ENCODE measurements around the gene ITSN1. TPM values are rescaled to one million over a fixed set of nuclear protein-coding genes. Genes with fewer than 3 reads are reported as not detected.

ITSN1 gene
- total and polyA plus RNA-seq, 2 experiments from 2014 or later = 77.9 to 95.7 TPM

GRCh38 chr21:33677450-33677849 lies 35.1 kb downstream of the ITSN1 start:
- peaks cover 99% of the 10 kb centered on the region for H3K79me2 ChIP-seq (replicated peaks; ENCODE audit: insufficient read depth)
- no peak overlapping the region for H3K4me2 ChIP-seq

DNA sequence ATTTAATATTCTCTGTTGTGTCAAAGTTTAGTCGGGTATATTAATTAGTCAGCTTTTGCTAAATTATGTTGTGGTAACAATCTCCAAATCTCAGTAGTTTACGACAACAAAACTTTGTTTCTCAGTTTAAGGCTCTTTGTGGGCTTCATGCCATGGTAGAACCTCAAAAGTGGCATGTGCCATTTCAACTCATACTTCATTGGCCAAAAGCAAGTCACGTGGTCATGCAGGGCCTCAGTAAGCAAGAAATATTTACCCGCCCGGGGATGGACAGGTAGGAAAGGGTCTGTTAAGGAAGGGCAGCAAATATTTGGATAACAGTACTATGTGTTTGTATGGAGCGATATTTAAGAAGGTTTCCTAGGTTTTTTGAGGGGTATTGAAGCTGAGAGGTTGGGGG lies 38.6 kb downstream of the ITSN1 start:
- Histone ChIP-seq H4K20me1 (replicated peaks; ENCODE audit: insufficient read depth) (no peaks in the 10 kb centered on the region; the same call in 1 of the 2 replicates), H3F3A (replicated peaks; ENCODE audit: low read depth) (no peaks in the 10 kb centered on the region), H3K4me3 (no peak overlapping the region), H3K79me2 (replicated peaks; ENCODE audit: insufficient read depth) (peaks cover 84% of the 10 kb centered on the region), H3K9me2 (ENCODE audit: insufficient read depth) (no peaks in the 10 kb centered on the region), H3K27ac (ENCODE audit: low read depth) (no peak overlapping the region), H2AFZ (no peak overlapping the region), H3K4me1 (ENCODE audit: insufficient read depth) (peaks cover 32% of the 10 kb centered on the region), H3K27me3 (ENCODE audit: insufficient read depth) (no peaks in the 10 kb centered on the region), H3K36me3 (ENCODE audit: insufficient read depth) (no peaks in the 10 kb centered on the region), H3K4me2 (no peak overlapping the region)
- H3K36me3 Mint-ChIP-seq (ENCODE audit: low read depth) = peaks cover 10% of the 10 kb centered on the region; the same call in 2 of the 3 replicates
- H3K9me3 Mint-ChIP-seq = no peaks in the 10 kb centered on the region
- H3K27me3 Mint-ChIP-seq (ENCODE audit: insufficient read depth, low read depth, poor library complexity) = peaks cover 2% of the 10 kb centered on the region
- no peak for DNase-seq (ENCODE audit: low spot score)
- TF ChIP-seq CTCF (conservative IDR thresholded peaks at IDR 0.05; ENCODE audit: low read depth in 2 of 2) (no peak), ZNF114 (CRISPR knock-in tag; IDR thresholded peaks at IDR 0.05) (no peak), STAT1 (IDR thresholded peaks at IDR 0.05; ENCODE audit: unreplicated experiment) (no peak), JUNB (IDR thresholded peaks at IDR 0.05; ENCODE audit: unreplicated experiment) (no peak), ZNF462 (CRISPR knock-in tag; IDR thresholded peaks at IDR 0.05) (no peak), EZH2phosphoT487 (IDR thresholded peaks at IDR 0.05; ENCODE audit: unreplicated experiment) (no peak), CREB1 (CRISPR knock-in tag; IDR thresholded peaks at IDR 0.05; ENCODE audit: low read depth) (no peak), POLR2AphosphoS5 (IDR thresholded peaks at IDR 0.05; ENCODE audit: low read depth) (no peak)
- TF ChIP-seq, protein P1, sequence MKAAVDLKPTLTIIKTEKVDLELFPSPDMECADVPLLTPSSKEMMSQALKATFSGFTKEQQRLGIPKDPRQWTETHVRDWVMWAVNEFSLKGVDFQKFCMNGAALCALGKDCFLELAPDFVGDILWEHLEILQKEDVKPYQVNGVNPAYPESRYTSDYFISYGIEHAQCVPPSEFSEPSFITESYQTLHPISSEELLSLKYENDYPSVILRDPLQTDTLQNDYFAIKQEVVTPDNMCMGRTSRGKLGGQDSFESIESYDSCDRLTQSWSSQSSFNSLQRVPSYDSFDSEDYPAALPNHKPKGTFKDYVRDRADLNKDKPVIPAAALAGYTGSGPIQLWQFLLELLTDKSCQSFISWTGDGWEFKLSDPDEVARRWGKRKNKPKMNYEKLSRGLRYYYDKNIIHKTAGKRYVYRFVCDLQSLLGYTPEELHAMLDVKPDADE (IDR thresholded peaks at IDR 0.05) = no peak
- peaks cover 51% of the 10 kb centered on the region for H3K4me1 Mint-ChIP-seq
- ATAC-seq = no peak
- peak overlapping the region; percentile 45; the same call in 1 of the 2 replicates for H3K27ac Mint-ChIP-seq
- H3K4me3 Mint-ChIP-seq = no peak overlapping the region

More at GRCh38 chr21:33677450-33677849, 35.1 kb downstream of the ITSN1 start:
- Mint-ChIP-seq H3K9me3 (no peaks in the 10 kb centered on the region), H3K27ac (no peak overlapping the region), H3K27me3 (ENCODE audit: insufficient read depth, low read depth, poor library complexity) (peaks cover 4% of the 10 kb centered on the region), H3K4me3 (no peak overlapping the region), H3K4me1 (peaks cover 46% of the 10 kb centered on the region), H3K36me3 (ENCODE audit: low read depth) (peaks cover 10% of the 10 kb centered on the region; the same call in 2 of the 3 replicates)
- H4K20me1 ChIP-seq (replicated peaks; ENCODE audit: insufficient read depth) = no peaks in the 10 kb centered on the region; the same call in 1 of the 2 replicates
- 0 out of 2 replicates have a peak overlapping the region, but pooled peaks have one; percentile 79 for H3K27ac ChIP-seq (ENCODE audit: low read depth)
- no peaks in the 10 kb centered on the region for H3K9me2 ChIP-seq (ENCODE audit: insufficient read depth)
- H3K4me3 ChIP-seq = no peak overlapping the region
- H3K27me3 ChIP-seq (ENCODE audit: insufficient read depth) = no peaks in the 10 kb centered on the region
- peaks cover 35% of the 10 kb centered on the region for H3K4me1 ChIP-seq (ENCODE audit: insufficient read depth)
- TF ChIP-seq POLR2AphosphoS5 (IDR thresholded peaks at IDR 0.05; ENCODE audit: low read depth) (no peak), NANOG (IDR thresholded peaks at IDR 0.05; ENCODE audit: borderline replicate concordance) (no peak)
- ATAC-seq (no peak), DNase-seq (ENCODE audit: low spot score) (no peak)
- no peaks in the 10 kb centered on the region for H3F3A ChIP-seq (replicated peaks; ENCODE audit: low read depth)
- H2AFZ ChIP-seq = no peak overlapping the region
- no peaks in the 10 kb centered on the region for H3K36me3 ChIP-seq (ENCODE audit: insufficient read depth)
